DND-41 (cell line): Measurements from ENCODE around the gene FTO.

Experiments
- ATAC-seq: fragments of 200-7000 bp; cut with Tn5 transposase; 3 replicates; pipeline ENCODE4 v1.9.1; 2021; ENCODE audit warnings: low read depth; ENCODE audit not compliant: insufficient read depth
- DNase-seq: peaks from one replicate; pipeline ENCODE4 v3.0.0-alpha.2; 2020
- H2AFZ ChIP-seq: 2 replicates; pipeline ENCODE4 v1.6.0; 2012; ENCODE audit warnings: low read depth, low read length
- H3K27ac ChIP-seq: 2 replicates; pipeline ENCODE4 v1.5.1; 2012; ENCODE audit warnings: low read length, inconsistent platforms
- H3K27me3 ChIP-seq: fragments of 200-600 bp; sonication (generic); 2 replicates; pipeline ENCODE4 v1.6.0; 2012; ENCODE audit warnings: low read length, mild to moderate bottlenecking, inconsistent platforms; ENCODE audit not compliant: insufficient read depth, poor library complexity
- H3K36me3 ChIP-seq: 2 replicates; pipeline ENCODE4 v1.5.1; 2012; ENCODE audit warnings: low read length, inconsistent platforms; ENCODE audit not compliant: insufficient read depth
- H3K4me1 ChIP-seq: 2 replicates; pipeline ENCODE4 v1.5.1; 2012; ENCODE audit warnings: mild to moderate bottlenecking, low read length; ENCODE audit not compliant: insufficient read depth
- H3K4me2 ChIP-seq: 2 replicates; pipeline ENCODE4 v1.6.0; 2012; ENCODE audit warnings: mild to moderate bottlenecking, moderate library complexity, low read length, inconsistent platforms; ENCODE audit not compliant: insufficient read depth
- H3K4me3 ChIP-seq, 2 experiments: fragments of 200-600 bp in 1 of 2; shearing (Covaris generic) in 1 of 2; 2 replicates each; pipeline ENCODE4 v1.5.1; 2012 to 2016; ENCODE audit warnings: inconsistent platforms in 2 of 2, low read length in 2 of 2, mild to moderate bottlenecking in 2 of 2, low read depth in 1 of 2, moderate library complexity in 1 of 2
- H3K79me2 ChIP-seq: 2 replicates; pipeline ENCODE4 v1.6.0; 2012; ENCODE audit warnings: low read length, inconsistent platforms; ENCODE audit not compliant: insufficient read depth
- H3K9ac ChIP-seq: 2 replicates; pipeline ENCODE4 v1.6.0; 2012; ENCODE audit warnings: low read depth, mild to moderate bottlenecking, inconsistent platforms, low read length, moderate library complexity
- H3K9me3 ChIP-seq: 2 replicates; pipeline ENCODE4 v1.5.1; 2012; ENCODE audit warnings: low read length, moderate library complexity, mild to moderate bottlenecking, inconsistent platforms; ENCODE audit not compliant: insufficient read depth, severe bottlenecking
- H4K20me1 ChIP-seq: 2 replicates; pipeline ENCODE4 v1.6.0; 2012; ENCODE audit warnings: low read length; ENCODE audit not compliant: insufficient read depth
- CTCF ChIP-seq: IDR thresholded peaks from 2 replicates; pipeline ENCODE4 v1.5.1; 2012; ENCODE audit warnings: borderline replicate concordance, low read length, moderate library complexity, mild to moderate bottlenecking; ENCODE audit not compliant: poor library complexity, severe bottlenecking; ENCODE audit errors: extremely low read depth
- EZH2 ChIP-seq: IDR thresholded peaks from 3 replicates; pipeline ENCODE4 v1.6.1; 2012; ENCODE audit warnings: borderline replicate concordance, low read depth, mild to moderate bottlenecking, moderate library complexity, low read length, inconsistent platforms; ENCODE audit not compliant: severe bottlenecking

The FTO gene

GRCh38 chr16:53821487-53821886 lies 117.5 kb downstream of the FTO start:
- DNase-seq (no peak), ATAC-seq (no peak)
- H3K4me3 ChIP-seq = no peak overlapping the region
- H3K27ac ChIP-seq = no peak overlapping the region
- no peak overlapping the region for H3K9ac ChIP-seq
- no peaks in the 10 kb centered on the region for H3K9me3 ChIP-seq
- H4K20me1 ChIP-seq = no peaks in the 10 kb centered on the region
- H2AFZ ChIP-seq = no peak overlapping the region
- H3K4me1 ChIP-seq = peaks cover 26% of the 10 kb centered on the region
- H3K4me2 ChIP-seq = no peak overlapping the region
- H3K36me3 ChIP-seq = peaks cover 7% of the 10 kb centered on the region
- peaks cover 12% of the 10 kb centered on the region; the same call in 1 of the 2 replicates for H3K79me2 ChIP-seq
- H3K27me3 ChIP-seq = no peaks in the 10 kb centered on the region
- TF ChIP-seq EZH2 (no peak), CTCF (no peak)

- Histone ChIP-seq H3K9me3 (no peaks in the 10 kb centered on the region), H3K79me2 (peaks cover 12% of the 10 kb centered on the region; the same call in 1 of the 2 replicates), H3K4me1 (peaks cover 26% of the 10 kb centered on the region), H3K4me2 (0 out of 2 replicates have a peak overlapping the region, but pooled peaks have one; percentile 54), H3K27me3 (no peaks in the 10 kb centered on the region), H3K9ac (no peak overlapping the region), H4K20me1 (no peaks in the 10 kb centered on the region), H2AFZ (no peak overlapping the region), H3K27ac (no peak overlapping the region), H3K4me3 (no peak overlapping the region), H3K36me3 (peaks cover 12% of the 10 kb centered on the region)
- ATAC-seq (no peak), DNase-seq (no peak)
- no peak for TF ChIP-seq CTCF
- TF ChIP-seq EZH2 = no peak
Observed at GRCh38 chr16:53821957-53822625, 118.1 kb downstream of the FTO start.

GRCh38 chr16:53822936-53823529 lies 119.1 kb downstream of the FTO start:
- Histone ChIP-seq H3K27me3 (no peaks in the 10 kb centered on the region), H3K4me1 (peaks cover 26% of the 10 kb centered on the region), H3K4me2 (peak overlapping the region; percentile 54), H2AFZ (no peak overlapping the region), H3K9me3 (no peaks in the 10 kb centered on the region), H3K79me2 (peaks cover 12% of the 10 kb centered on the region; the same call in 1 of the 2 replicates), H3K9ac (no peak overlapping the region), H3K27ac (peak overlapping the region; percentile 61), H4K20me1 (no peaks in the 10 kb centered on the region), H3K4me3 (no peak overlapping the region), H3K36me3 (peaks cover 13% of the 10 kb centered on the region)
- peak; percentile 71 for DNase-seq
- TF ChIP-seq CTCF (peak; percentile 50), EZH2 (no peak)
- peak; percentile 96 for ATAC-seq
